Cardiac muscle cell (in vitro differentiated cells and primary cell): ENCODE measurements around the gene TMEM31. TPM values are rescaled to one million over a fixed set of nuclear protein-coding genes. Genes with fewer than 3 reads are reported as not detected.
"Not testable (repeated sequence)": the region's sequence is repeated elsewhere in the genome, so short reads cannot be mapped to it uniquely, and the experiment has no call there.

Source experiments
- DNase-seq, 2 donors: peaks; one replicate each; pipeline versions ENCODE4 v3.0.0 to v3.0.0-alpha.2; 2010 to 2017; ENCODE audit warnings: low read depth in 1 of 2, low spot score in 1 of 2
- H3K27ac ChIP-seq: fragments of 200-600 bp; sonication (generic); 2 replicates; pipeline ENCODE4 v1.5.1; 2016
- H3K27me3 ChIP-seq: fragments of 200-600 bp; sonication (generic); 2 replicates; pipeline ENCODE4 v1.6.0; 2016; ENCODE audit warnings: control low read depth
- H3K36me3 ChIP-seq: fragments of 200-600 bp; sonication (generic); 2 replicates; pipeline ENCODE4 v1.5.1; 2016; ENCODE audit warnings: control low read depth
- H3K4me1 ChIP-seq: fragments of 200-600 bp; sonication (generic); 2 replicates; pipeline ENCODE4 v1.8.1; 2017; ENCODE audit warnings: low read depth, mild to moderate bottlenecking, mixed run types
- H3K4me3 ChIP-seq: fragments of 200-600 bp; sonication (generic); 2 replicates; pipeline ENCODE4 v1.5.1; 2016; ENCODE audit warnings: mild to moderate bottlenecking
- H3K9me3 ChIP-seq: fragments of 200-600 bp; sonication (generic); 2 replicates; pipeline ENCODE4 v1.5.1; 2017; ENCODE audit warnings: low read depth, mild to moderate bottlenecking, control low read depth
- CTCF ChIP-seq: IDR thresholded peaks from 2 replicates; pipeline ENCODE4 v1.5.1; 2012; ENCODE audit warnings: low read depth, mild to moderate bottlenecking, low read length
- polyA plus RNA-seq: library from polyadenylated mRNA; unstranded; fragments of >200 nt; fragmentation: Nextera tagmentation; extraction: Ambion mirVana; gene quantifications from 2 replicates; pipeline ENCODE4 v1.2.1, GENCODE V29; 2016
- total RNA-seq: library from RNA; depleted of rRNA; stranded (reverse); fragments of >200 nt; gene quantifications from 2 replicates; pipeline ENCODE4 v1.2.3, GENCODE V29; 2016

TMEM31 gene
- total and polyA plus RNA-seq, 2 experiments from 2014 or later: 1.7 TPM; not detected in 1

- no peaks in the 10 kb centered on the region for H3K4me1 ChIP-seq
- H3K9me3 ChIP-seq: no peaks in the 10 kb centered on the region
- TF ChIP-seq CTCF: no peak
- H3K27ac ChIP-seq: no peak overlapping the region
- no peaks in the 10 kb centered on the region for H3K36me3 ChIP-seq
- no peaks in the 10 kb centered on the region for H3K27me3 ChIP-seq
- no peak overlapping the region for H3K4me3 ChIP-seq
- DNase-seq: no peak
These were observed 36.5 kb downstream of the TMEM31 start for GRCh38 chrX:103747163-103747562.

GRCh38 chrX:103754401-103754800 is 43.7 kb downstream of the TMEM31 start:
- no peak for TF ChIP-seq CTCF
- Histone ChIP-seq H3K9me3 (no peaks in the 10 kb centered on the region), H3K27me3 (no peaks in the 10 kb centered on the region), H3K27ac (no peak overlapping the region), H3K4me3 (no peak overlapping the region), H3K4me1 (no peaks in the 10 kb centered on the region), H3K36me3 (no peaks in the 10 kb centered on the region)
- DNase-seq: no peak

GRCh38 chrX:103756736-103757135 is 46.0 kb downstream of the TMEM31 start:
- H3K9me3 ChIP-seq: no peaks in the 10 kb centered on the region
- no peaks in the 10 kb centered on the region for H3K36me3 ChIP-seq
- H3K4me3 ChIP-seq: no peak overlapping the region
- DNase-seq: no peak
- no peak for TF ChIP-seq CTCF
- H3K27ac ChIP-seq: no peak overlapping the region
- H3K27me3 ChIP-seq: no peaks in the 10 kb centered on the region
- H3K4me1 ChIP-seq: no peaks in the 10 kb centered on the region

- TF ChIP-seq CTCF: no peak
- peaks cover 7% of the 10 kb centered on the region for H3K4me1 ChIP-seq
- H3K27ac ChIP-seq: no peak overlapping the region
These were observed 47.8 kb downstream of the TMEM31 start for GRCh38 chrX:103758555-103758954.

GRCh38 chrX:103763541-103763940 is 52.8 kb downstream of the TMEM31 start:
- H3K4me3 ChIP-seq, DNase-seq, H3K27ac ChIP-seq, H3K36me3 ChIP-seq, H3K9me3 ChIP-seq, H3K4me1 ChIP-seq, H3K27me3 ChIP-seq: not testable (repeated sequence)

More at GRCh38 chrX:103758555-103758954, 47.8 kb downstream of the TMEM31 start:
- Histone ChIP-seq H3K4me3 (no peak overlapping the region), H3K36me3 (no peaks in the 10 kb centered on the region), H3K9me3 (no peaks in the 10 kb centered on the region), H3K27me3 (no peaks in the 10 kb centered on the region)
- no peak for DNase-seq

Other genes with a start within 250 kb of the TMEM31 start
- 0.42 and 2.4 TPM in 2 replicates for gene RAB40A, start 191.4 kb upstream of the TMEM31 start, total RNA-seq
- gene RAB40A, start 191.4 kb upstream of the TMEM31 start, polyA plus RNA-seq: 1.9 and 2.9 TPM in 2 replicates
- gene TCEAL4, start 125.4 kb upstream of the TMEM31 start, total RNA-seq: 65.9 and 77.6 TPM in 2 replicates
- gene TCEAL4, start 125.4 kb upstream of the TMEM31 start, polyA plus RNA-seq: 106 and 127 TPM in 2 replicates
- 11.8 and 23.0 TPM in 2 replicates for gene TCEAL3, start 102.9 kb upstream of the TMEM31 start, total RNA-seq
- gene TCEAL3, start 102.9 kb upstream of the TMEM31 start, polyA plus RNA-seq: 16.5 and 20.0 TPM in 2 replicates
- gene TCEAL1, start 81.9 kb upstream of the TMEM31 start, total RNA-seq: 93.8 and 121 TPM in 2 replicates
- gene TCEAL1, start 81.9 kb upstream of the TMEM31 start, polyA plus RNA-seq: 51.5 and 66.3 TPM in 2 replicates
- 796 and 838 TPM in 2 replicates for gene MORF4L2, start 24.2 kb upstream of the TMEM31 start, total RNA-seq
- gene MORF4L2, start 24.2 kb upstream of the TMEM31 start, polyA plus RNA-seq: 629 and 674 TPM in 2 replicates
- 0.03 and 0.07 TPM in 2 replicates for gene PLP1, start 65.9 kb downstream of the TMEM31 start, total RNA-seq
- gene PLP1, start 65.9 kb downstream of the TMEM31 start, polyA plus RNA-seq: not detected in 2 replicates
- gene RAB9B, start 121.3 kb downstream of the TMEM31 start, total RNA-seq: 3.4 and 5.8 TPM in 2 replicates
- 3.3 and 6.6 TPM in 2 replicates for gene RAB9B, start 121.3 kb downstream of the TMEM31 start, polyA plus RNA-seq